Iris pigment epithelial cell (primary cell): ENCODE data around the gene PHLPP1.

ENCODE experiments used
- DNase-seq: peaks from one replicate; pipeline ENCODE4 v3.0.0-alpha.2; 2011; ENCODE audit warnings: low read depth

The PHLPP1 gene

DNA sequence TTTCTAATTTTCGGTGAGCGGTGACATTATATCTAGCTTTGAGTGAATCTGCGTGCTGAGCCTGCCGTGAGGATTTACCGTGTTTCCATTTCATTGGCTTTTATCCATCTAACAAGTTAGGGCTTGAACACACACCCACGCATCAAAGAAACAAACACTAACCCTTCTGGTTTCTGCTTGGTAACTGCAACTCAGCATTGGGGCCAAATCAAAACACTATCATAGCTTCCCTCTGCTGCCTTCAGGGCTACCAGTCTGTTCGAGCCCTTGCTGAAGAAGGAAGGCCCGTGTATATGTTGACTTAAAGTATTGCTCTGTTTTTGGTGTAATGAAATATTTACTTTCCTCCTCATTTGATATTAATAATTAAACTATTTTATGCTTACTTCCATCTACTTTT lies 227.2 kb downstream of the PHLPP1 start:
- DNase-seq = no peak

GRCh38 chr18:62944454-62944853 lies 229.1 kb downstream of the PHLPP1 start:
- DNase-seq = no peak

GRCh38 chr18:62948788-62949187 lies 233.4 kb downstream of the PHLPP1 start:
- DNase-seq = no peak

DNA sequence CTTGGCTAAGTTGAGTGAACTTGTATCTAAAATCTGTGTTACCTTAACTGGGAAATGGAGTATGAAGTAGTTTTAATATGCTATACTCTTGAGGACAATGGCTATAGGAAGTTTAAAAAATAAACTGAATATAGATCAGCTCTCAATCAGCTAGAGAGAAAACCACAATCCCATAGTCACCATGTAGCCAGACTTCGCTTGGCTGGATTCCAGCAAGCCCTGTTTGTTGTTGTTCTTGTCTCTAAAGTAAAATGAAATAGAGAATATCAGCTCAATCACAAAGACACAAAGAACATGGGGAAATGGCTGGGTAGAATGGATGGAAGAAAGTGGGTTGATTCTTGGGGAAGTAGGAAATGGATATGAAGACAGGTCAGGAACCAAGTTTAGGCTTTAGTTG lies 234.9 kb downstream of the PHLPP1 start:
- no peak for DNase-seq

GRCh38 chr18:62952807-62953206 lies 237.5 kb downstream of the PHLPP1 start:
- DNase-seq = no peak

DNA sequence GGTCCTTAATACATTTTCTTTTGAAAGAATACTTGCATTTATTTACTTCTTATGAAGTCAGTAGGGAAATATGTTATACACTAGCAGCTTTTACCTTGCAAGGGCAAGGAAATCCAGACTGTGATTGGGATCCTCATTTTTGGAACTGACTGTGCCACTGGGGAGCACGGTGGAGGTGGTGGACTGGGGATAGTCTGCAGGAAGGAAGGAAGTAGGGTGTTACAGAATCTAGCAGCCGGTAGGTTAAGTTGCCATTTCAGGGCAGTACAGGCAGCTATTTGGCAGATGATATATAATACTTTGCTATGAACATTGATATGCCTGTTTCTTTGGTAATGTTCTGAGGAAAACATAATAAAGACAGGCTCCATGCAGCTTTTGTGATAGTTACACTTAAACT lies 238.3 kb downstream of the PHLPP1 start:
- no peak for DNase-seq

GRCh38 chr18:62954366-62954765 lies 239.0 kb downstream of the PHLPP1 start:
- peak; percentile 51 for DNase-seq

DNA sequence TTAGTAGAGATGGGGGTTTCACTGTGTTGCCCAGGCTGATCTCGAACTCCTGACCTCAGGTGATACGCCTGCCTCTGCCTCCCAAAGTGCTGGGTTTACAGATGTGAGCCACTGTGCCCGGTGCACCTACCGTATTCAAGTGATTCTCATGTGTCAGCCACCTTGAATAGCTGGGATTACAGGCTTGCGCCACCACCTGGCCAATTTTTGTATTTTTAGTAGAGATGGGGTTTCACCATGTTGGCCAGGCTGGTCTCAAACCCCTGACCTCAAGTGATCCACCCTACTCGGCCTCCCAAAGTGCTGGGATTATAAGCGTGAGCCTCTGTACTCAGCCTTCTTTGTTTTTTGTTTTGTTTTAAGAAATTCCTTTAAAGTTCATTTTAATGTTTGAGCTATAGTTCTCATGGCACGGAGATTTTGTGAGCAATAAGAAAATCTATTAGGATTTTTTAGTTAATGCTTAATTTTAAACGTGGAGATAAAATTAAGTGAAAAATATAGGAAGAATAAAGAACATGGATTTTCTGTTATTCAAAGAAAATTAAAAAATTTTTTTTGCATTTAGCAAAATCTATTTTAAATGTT lies 242.6 kb downstream of the PHLPP1 start:
- peak; percentile 38 for DNase-seq

DNA sequence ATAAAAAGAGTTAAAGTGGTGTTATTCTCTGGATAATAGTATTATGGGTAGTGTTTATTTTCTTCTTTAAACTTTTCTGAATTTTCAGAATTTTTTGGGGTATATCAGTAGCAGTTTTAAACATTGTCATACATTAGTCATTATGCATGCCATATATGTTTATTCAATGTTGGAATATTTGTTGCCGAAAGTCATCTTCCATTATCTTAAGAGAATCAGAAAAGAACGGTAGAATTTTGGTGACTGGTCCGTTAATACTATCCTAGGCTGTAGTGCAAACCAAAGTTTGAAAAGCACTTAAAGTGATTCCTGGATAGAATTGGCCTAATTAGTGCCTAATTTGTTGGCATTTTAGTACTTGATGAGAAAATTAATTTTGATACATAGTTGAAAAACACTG lies 244.1 kb downstream of the PHLPP1 start:
- DNase-seq = no peak

GRCh38 chr18:62963507-62963906 lies 248.2 kb downstream of the PHLPP1 start:
- no peak for DNase-seq

- no peak for DNase-seq
Observed at GRCh38 chr18:62964432-62964831, 249.1 kb downstream of the PHLPP1 start.

- DNase-seq = no peak
Observed at GRCh38 chr18:62967089-62967488, 251.7 kb downstream of the PHLPP1 start.

GRCh38 chr18:62973689-62974088 lies 258.3 kb downstream of the PHLPP1 start:
- DNase-seq = no peak

GRCh38 chr18:62974388-62974787 lies 259.0 kb downstream of the PHLPP1 start:
- DNase-seq = no peak

DNA sequence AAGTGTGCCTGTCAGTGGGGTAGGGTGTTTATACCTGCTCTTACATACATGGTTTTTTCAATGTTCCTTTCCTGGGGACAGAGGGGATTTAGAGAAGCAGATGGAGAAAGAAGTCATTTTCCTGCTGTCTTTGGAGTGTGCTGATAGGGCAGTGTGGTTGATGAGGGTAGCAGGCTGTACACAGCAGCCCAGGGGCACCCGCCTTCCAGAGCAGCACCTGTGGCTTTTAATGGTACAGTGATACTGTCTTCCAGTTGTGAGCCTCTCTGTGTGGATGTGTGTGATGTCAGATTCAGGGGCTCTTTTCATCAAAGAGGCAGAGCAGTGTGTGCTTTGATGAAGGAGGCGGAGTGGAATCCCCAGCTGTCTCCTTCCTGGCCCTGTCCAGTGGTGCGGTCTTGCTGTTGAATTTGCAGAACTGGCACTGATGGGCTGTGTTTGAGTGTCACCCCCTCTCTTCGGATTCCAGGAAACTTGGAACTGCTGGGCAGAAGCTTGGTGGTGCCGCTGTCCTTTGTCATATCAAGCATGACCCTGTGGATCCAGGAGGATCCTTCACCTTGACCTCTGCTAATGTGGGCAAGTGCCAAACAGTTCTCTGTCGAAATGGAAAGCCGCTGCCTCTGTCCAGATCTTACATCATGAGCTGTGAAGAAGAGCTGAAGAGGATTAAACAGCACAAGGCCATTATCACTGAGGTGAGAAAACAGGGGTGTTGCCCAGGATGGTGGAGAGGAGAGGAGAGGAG lies 259.8 kb downstream of the PHLPP1 start:
- no peak for DNase-seq

- DNase-seq = no peak
Observed at GRCh38 chr18:62975785-62976184, 260.4 kb downstream of the PHLPP1 start.

- no peak for DNase-seq
Observed at GRCh38 chr18:62976227-62976626, 260.9 kb downstream of the PHLPP1 start.

DNA sequence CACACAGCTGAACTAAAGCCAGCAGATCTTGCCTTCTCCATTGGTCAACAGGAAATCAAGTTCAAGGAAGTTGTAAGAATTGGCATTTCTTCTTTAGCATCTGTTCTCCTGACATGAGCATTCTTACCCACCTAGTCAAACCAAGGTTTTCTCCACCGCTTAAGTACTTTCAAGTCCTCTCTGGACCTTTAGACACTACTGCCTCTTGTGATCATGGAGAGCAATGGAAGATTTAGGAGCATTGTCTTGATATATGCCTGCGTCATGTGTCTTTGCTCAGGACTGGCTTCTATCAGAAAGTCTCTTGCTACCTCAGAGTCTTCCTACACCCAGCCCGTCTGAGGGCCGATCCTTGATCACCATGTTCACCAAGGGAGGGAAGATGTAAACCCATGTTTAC lies 262.2 kb downstream of the PHLPP1 start:
- DNase-seq = no peak

GRCh38 chr18:62978251-62979049 lies 263.1 kb downstream of the PHLPP1 start:
- DNase-seq = no peak

DNA sequence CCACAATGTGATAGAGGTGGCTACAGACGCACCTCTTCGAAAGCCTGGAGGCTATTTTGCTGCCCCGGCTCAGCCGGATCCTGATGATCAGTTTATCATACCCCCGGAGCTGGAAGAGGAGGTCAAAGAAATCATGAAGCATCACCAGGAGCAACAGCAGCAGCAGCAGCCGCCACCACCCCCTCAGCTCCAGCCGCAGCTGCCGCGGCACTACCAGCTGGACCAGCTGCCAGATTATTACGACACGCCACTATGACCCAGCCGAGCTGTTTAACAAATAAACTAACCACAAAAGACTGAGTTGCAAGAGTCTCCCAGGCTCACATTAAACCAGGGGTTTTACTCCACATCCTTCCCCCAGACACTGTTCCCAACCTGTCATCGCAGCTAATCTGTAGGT lies 263.8 kb downstream of the PHLPP1 start:
- DNase-seq = peak; percentile 94

- no peak for DNase-seq
Observed at GRCh38 chr18:62979900-62980299, 264.6 kb downstream of the PHLPP1 start.

GRCh38 chr18:62981566-62981965 lies 266.2 kb downstream of the PHLPP1 start:
- DNase-seq = no peak

GRCh38 chr18:62982600-62983251 lies 267.4 kb downstream of the PHLPP1 start:
- DNase-seq = peak; percentile 53
